Hepatocyte (in vitro differentiated cells): ENCODE results near the gene C19orf38.

ENCODE experiments used
- CTCF ChIP-seq: fragments of 200-600 bp; sonication (generic); IDR thresholded peaks from 2 replicates; pipeline ENCODE4 v1.5.1; 2016; ENCODE audit warnings: antibody characterized with exemption, mild to moderate bottlenecking; ENCODE audit not compliant: poor library complexity
- EZH2 ChIP-seq: fragments of 200-600 bp; sonication (generic); IDR thresholded peaks from 2 replicates; pipeline ENCODE4 v1.6.1; 2016; ENCODE audit warnings: antibody characterized with exemption, mild to moderate bottlenecking, borderline replicate concordance
- EZH2phosphoT487 ChIP-seq: fragments of 200-600 bp; sonication (generic); IDR thresholded peaks from one replicate; pipeline ENCODE4 v1.6.1; 2018; ENCODE audit warnings: antibody characterized with exemption, mild to moderate bottlenecking, low read depth, moderate library complexity; ENCODE audit not compliant: unreplicated experiment, severe bottlenecking

- no peak for TF ChIP-seq EZH2phosphoT487
- no peak for TF ChIP-seq CTCF
- TF ChIP-seq EZH2, result no peak
Measured at GRCh38 chr19:10815969-10816644, 32.1 kb upstream of the C19orf38 start.
